ENCODE data around the gene CYTH4.

- TF ChIP-seq POLR2AphosphoS5 (IDR thresholded peaks at IDR 0.05) (no peak), CTCF (IDR thresholded peaks at IDR 0.05) (no peak), POLR2A (IDR thresholded peaks at IDR 0.05) (no peak), EP300 (IDR thresholded peaks at IDR 0.05) (no peak)
Observed at GRCh38 chr22:37330200-37331033, 48.1 kb downstream of the CYTH4 start.

All from upper lobe of left lung (tissue), 4 donors.